ENCODE measurements around the gene DISC1.
"Not testable (repeated sequence)": the region's sequence is repeated elsewhere in the genome, so short reads cannot be mapped to it uniquely, and the experiment has no call there.

Gene DISC1

DNA sequence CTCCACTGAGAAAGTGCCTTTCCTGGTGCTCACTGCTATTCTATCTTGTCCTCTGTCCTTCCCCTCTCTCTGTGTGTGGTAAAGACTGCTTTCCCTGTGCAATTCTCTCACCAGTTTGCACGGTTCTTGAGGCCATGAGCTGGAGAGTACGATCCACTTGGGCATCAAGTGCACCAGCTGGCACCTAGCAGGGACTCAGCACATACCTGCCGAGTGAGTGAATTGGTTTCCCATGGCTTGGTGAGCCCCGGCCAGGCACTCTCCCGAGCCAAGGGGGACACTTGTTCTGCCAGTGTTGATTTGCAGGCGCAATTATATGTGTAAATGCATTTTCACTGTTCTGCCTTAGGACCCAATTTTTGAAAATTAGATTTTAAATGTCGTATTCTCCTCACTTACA, 313.5 kb downstream of the DISC1 start:
- DNase-seq, result no peak

- no peak for DNase-seq
Observed at GRCh38 chr1:231940701-231941100, 314.1 kb downstream of the DISC1 start.

DNA sequence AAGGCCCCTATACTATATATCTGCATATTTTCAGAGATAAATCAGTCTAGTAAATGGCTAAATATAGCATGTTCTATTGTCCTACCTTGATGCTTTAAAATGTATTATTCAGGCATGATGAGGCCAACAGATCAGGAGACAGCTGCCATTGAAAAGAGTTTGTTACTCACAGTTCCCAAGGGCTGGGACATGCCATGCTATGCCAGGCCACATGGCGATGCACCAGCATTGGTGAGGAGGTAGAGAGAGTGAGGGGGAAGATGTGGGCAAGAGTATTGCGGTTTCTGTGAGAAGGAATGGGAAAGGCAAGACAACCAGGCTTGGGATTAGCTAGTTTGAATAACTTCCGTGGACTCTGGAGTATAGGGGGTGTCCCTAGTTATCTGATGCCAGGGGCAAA, 316.5 kb downstream of the DISC1 start:
- DNase-seq, result no peak

- DNase-seq, result not testable (repeated sequence)
Observed at GRCh38 chr1:231948102-231948501, 321.5 kb downstream of the DISC1 start.

- no peak for DNase-seq
Observed at GRCh38 chr1:231949277-231950091, 322.9 kb downstream of the DISC1 start.

DNA sequence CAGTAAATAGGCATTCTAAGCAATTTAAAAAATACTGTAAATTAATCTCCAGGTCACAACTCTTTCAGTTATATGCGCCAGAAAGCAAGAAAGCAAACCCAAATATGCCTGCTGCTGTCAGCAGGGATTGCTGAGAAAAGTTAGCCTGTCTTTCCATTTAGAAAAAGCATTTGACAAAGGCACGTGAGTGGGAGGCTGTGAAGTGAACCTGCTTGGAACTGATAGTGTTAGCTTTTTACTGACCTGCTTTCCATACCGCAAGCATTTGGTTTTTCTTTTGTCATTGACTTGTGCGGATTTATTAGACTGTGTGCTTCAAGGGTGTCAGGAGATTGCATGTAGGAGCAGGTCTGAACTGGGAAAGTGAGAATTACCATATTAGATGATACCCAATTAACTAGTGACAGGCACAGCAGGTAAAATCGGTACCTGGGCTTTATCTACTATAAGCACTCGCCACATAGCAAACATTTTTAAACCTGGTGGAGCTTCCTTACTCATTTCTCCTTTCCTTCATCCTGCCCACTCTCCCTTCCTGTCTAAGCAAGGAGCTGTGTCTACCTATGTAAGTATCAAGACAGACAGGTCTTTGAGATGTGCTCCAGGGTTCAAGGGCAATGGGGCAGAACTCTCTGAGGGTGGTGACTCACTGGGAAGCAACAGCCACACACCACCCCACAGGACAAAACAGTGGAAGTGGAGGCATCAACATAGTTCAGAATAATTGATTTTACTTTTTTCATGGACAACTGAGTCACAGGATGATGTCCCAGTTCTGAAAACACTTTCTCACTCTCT, 323.9 kb downstream of the DISC1 start:
- no peak for DNase-seq

- peak; percentile 67 for DNase-seq
Observed at GRCh38 chr1:231951374-231951773, 324.8 kb downstream of the DISC1 start.

DNA sequence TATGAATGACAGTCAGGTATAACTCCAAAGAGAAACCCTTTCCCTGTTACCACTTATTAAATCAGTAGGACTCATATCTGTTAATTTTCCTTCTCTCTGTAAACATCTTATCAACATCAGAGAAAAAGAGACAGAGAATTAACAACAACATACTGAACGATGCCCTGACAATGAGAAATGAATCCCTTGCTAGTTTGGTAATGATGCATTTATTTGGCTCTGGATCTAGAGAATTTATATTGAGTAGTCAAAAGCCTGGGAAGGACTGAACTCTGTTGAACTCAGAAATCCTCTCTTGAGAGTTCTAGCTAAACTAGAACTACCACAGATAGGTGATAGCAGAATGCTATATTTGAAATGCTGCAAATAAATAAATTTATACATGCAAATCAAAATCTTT, 325.6 kb downstream of the DISC1 start:
- DNase-seq, result no peak

GRCh38 chr1:231953660-231954059, 327.1 kb downstream of the DISC1 start:
- DNase-seq, result no peak

- no peak for DNase-seq
Observed at GRCh38 chr1:231954751-231955150, 328.2 kb downstream of the DISC1 start.

DNA sequence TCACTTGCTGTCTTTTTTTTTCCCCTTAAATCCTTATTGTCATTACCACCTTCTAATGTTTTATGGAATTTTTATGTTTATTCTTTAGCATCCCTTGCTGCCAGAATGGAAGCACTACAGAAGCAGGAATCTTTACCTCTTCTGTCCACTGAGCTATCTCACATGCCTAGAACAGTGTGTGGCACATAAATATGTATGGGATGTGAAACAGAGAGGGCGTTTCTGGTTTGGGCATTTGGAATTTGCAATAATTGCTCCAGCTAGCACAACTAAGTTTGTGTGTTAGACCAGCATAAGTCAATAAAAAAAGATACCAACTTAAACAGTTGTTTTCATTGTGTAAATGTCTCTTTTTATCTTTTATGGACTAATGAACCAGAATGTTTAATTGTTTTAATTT, 330.8 kb downstream of the DISC1 start:
- no peak for DNase-seq

- DNase-seq, result no peak
Observed at GRCh38 chr1:231958448-231958847, 331.9 kb downstream of the DISC1 start.

GRCh38 chr1:231959225-231959884, 332.8 kb downstream of the DISC1 start:
- DNase-seq, result no peak

DNA sequence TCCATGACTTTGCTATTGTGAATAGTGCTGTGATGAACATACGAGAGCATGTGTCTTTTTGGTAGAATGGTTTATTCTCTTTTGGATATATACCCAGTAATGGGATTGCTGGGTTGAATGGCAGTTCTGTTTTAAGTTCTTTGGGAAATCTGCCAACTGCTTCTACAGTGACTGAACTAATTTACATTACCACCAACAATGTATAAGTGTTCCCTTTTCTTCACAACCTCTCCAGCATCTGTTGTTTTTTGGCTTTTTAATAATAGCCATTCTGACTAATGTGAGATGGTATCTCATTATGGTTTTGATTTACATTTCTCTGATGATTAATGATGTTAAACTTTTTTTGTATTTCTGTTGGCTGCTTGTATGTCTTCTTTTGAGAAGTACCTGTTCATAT, 335.2 kb downstream of the DISC1 start:
- DNase-seq, result peak; percentile 9

- DNase-seq, result no peak
Observed at GRCh38 chr1:231962636-231963035, 336.0 kb downstream of the DISC1 start.

DNA sequence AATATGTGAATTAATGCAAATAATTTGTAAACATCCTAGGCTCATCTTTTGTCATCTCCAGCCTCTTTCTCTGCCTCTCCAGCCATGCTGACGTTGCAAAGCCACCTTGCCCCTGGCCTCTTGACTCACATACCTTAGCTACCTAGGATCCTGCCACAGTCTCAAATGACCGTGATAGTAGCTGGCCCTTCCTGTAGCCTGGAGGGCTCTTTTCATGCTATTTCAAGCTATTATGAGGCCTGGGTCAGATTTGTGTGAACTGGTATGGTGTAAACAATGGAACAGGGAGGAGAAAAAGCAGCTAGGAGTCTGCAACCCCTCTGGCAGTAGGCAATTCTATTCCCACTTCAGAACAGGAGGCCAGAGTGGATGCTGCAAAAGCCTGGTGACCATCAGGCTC, 337.7 kb downstream of the DISC1 start:
- DNase-seq, result no peak

DNA sequence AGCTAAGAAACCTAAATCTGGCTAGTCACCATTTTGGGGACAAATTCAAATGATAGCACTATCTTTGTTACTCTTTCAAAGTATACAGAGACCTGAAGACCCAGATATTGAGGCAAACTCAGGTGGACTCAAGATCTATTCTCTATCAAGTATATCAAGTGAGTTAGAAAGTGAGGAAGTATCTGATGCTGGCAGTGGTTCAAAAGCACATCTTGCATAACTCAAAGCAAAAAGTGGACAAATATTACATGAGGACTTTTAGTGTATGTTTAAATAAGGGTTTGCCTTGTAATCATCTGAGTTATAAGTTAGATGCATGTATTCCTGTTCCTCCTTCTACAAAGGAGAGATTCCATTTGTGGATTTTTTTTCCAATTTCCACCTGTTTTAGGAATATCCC, 338.4 kb downstream of the DISC1 start:
- DNase-seq, result no peak

GRCh38 chr1:231965615-231966014, 339.0 kb downstream of the DISC1 start:
- DNase-seq, result no peak

DNA sequence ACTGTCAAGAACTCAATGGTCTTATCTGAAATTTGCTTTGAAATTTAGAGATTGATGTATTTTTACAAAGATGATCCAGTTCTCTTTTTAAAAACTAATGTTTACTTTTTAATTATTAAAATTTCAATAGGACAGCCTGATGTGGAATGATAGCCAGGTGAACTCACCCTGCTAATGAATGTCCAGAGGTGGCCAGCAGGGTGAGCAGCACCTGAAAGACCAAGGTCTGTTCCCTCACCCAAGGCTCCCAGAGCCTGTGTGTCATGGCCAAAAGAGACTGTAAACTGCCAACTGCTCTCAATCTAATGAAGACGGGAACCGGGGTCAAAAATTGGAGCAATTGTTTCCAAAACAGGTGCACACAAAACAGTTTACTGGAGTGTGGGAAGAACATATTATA, 340.4 kb downstream of the DISC1 start:
- no peak for DNase-seq

DNA sequence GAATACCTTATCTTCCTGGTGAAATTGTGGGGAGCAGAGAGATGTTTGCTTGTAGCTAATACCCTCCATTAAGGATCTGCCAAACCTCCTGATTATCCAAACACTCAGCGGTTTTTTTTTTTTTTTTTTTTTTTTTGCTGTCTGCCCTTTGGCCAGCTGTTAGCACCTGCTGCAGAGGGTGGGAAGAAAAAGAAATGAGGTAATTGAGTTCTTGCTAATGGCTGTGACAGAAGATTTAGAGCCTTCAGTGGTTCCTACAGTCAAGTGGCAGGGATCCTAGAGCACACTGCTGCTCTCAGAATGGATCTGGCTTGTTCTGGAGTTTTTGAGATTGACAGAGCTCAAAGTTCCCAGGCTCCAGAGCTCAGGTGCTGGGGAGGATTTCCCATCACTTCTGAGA, 342.5 kb downstream of the DISC1 start:
- no peak for DNase-seq

DNA sequence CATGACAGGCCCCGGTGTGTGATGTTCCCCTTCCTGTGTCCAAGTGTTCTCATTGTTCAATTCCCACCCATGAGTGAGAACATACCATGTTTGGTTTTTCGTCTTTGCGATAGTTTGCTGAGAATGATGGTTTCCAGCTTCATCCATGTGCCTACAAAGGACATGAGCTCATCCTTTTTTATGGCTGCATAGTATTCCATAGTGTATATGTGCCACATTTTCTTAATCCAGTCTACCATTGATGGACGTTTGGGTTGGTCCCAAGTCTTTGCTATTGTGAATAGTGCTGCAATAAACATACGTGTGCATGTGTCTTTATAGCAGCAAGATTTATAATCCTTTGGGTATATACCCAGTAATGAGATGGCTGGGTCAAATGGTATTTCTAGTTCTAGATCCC, 343.2 kb downstream of the DISC1 start:
- not testable (repeated sequence) for DNase-seq

DNA sequence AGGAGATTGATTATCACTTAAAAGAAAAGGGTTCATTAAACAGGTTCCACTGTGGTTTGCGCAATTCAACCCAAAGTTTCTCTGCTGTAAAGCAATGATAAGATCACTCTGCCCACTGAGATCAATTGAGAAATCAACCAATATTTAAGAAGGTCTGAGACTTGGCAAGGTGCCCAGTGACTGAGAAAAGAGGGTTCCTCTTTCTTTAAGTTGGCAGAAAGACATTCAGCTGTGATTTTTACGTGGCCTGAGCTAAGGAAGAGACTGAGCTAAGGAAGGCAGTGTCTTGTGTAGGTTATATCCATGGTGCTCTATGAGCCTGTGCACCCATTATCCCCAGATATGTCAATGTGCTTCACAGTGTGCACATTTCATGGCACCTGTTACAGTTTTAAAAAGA, 344.1 kb downstream of the DISC1 start:
- no peak for DNase-seq

DNA sequence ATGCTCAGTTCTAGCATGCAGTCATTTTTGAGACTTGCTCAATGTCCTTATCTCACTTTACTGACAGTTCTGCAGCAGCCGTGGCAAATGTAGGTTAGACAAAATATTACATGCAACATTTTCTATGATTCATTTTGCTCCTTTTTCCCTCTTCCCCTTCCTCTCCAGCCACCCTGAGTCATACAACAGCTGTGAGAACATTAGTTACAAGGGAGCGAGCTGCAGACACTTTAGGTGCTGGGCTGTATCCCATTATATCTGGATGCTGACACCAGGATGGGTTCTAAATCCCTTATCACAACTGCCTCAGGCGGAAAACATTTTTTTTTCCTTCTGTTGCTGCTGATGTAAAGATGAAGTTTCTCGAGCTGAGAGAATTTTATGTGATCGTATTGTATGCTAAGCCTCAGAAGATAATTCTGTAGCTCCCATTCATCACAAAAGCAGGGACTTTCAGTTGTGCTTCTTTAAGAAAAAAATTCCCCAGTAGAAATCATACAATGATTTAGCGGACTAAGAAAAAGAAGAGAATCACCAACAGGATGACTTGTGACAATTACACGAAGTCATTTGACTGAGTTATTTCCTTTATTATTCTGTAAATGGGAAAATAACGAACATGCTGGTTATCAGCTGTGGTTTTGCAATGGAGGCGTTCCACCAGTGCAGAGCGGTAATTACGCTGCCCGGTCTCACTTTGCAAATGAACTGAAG, 345.0 kb downstream of the DISC1 start:
- DNase-seq, result peak; percentile 57
